GM10248 (cell line): Measurements from ENCODE around the gene TNFSF15.

ENCODE experiments used
- CTCF ChIA-PET: fragments of 300-600 bp; sonication (Branson Sonifier 250); formaldehyde crosslinking; extraction: SDS; loops from one replicate; lab custom pipeline; 2021; ENCODE audit warnings: antibody characterized with exemption; lab: Yijun Ruan, JAX
- POLR2A ChIA-PET: fragments of 350-650 bp; sonication (Branson Sonifier 250); formaldehyde crosslinking; extraction: SDS; loops from one replicate; lab custom pipeline; 2020; ENCODE audit warnings: antibody characterized with exemption; lab: Yijun Ruan, JAX
- DNase-seq: peaks from one replicate; pipeline ENCODE4 v3.0.0; 2012; ENCODE audit errors: extremely low spot score
- TF ChIP-seq, protein P1 (sequence below): IDR thresholded peaks from 2 replicates; pipeline ENCODE4 v1.5.1; 2012; ENCODE audit warnings: mild to moderate bottlenecking, low read depth; ENCODE audit errors: extremely low read depth, missing control alignments, control extremely low read depth

TNFSF15 gene

DNA sequence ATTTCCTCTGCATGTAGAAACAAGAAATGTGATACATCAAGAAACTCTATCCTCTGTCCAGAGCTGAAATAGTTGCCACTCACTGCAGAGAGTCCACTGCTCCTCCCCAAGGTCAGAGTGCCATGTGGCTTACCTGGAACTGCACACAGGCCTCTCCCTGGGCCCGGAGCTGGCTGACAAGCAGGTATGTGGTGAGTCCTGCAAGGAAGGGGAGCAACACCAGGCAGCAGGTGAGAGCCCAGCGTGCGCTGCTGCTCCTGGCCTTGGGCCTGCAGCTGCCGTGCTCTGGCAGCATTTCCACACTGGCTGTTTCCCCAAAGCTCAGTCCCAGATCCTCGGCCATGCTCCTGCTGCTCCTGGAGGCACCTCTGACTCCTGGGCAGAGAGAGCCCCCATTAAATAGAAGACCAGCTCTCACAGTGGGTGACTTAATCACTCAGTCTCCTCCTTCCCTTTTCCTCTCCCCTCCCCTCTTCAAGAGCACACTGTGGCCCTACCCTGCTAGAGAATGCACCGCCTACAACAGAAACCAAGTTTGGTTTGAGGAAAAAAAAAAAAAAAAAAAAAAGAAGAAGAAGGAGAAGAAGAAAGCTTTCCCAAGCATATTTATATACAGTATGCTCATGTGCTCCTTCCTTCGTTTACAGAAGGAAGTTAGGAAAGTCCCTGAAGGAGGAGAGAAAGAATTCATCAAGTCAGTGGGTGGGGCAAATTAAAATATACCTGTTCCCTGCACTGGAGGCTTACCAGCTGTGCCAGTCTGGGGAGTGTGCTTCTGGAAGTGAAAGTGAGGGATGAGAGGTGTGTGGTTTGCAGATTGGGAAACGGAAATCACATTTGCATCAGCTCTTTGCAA, at the start of gene TNFSF15:
Gene TNFSF15 (minus strand): TSS at position 370 of the 856 bp plus-strand sequence. CDS start 27 bp downstream, at position 343.
- DNase-seq, result peak; percentile 43
- TF ChIP-seq, protein P1, sequence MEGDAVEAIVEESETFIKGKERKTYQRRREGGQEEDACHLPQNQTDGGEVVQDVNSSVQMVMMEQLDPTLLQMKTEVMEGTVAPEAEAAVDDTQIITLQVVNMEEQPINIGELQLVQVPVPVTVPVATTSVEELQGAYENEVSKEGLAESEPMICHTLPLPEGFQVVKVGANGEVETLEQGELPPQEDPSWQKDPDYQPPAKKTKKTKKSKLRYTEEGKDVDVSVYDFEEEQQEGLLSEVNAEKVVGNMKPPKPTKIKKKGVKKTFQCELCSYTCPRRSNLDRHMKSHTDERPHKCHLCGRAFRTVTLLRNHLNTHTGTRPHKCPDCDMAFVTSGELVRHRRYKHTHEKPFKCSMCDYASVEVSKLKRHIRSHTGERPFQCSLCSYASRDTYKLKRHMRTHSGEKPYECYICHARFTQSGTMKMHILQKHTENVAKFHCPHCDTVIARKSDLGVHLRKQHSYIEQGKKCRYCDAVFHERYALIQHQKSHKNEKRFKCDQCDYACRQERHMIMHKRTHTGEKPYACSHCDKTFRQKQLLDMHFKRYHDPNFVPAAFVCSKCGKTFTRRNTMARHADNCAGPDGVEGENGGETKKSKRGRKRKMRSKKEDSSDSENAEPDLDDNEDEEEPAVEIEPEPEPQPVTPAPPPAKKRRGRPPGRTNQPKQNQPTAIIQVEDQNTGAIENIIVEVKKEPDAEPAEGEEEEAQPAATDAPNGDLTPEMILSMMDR, result no peak
- ChIA-PET CTCF (interaction anchor here (0.8 kb wide), 1 partner anchor 37 kb away, joined by 3 read pairs; no protein-coding TSS in a partner anchor), POLR2A (no interaction called here)

DNA sequence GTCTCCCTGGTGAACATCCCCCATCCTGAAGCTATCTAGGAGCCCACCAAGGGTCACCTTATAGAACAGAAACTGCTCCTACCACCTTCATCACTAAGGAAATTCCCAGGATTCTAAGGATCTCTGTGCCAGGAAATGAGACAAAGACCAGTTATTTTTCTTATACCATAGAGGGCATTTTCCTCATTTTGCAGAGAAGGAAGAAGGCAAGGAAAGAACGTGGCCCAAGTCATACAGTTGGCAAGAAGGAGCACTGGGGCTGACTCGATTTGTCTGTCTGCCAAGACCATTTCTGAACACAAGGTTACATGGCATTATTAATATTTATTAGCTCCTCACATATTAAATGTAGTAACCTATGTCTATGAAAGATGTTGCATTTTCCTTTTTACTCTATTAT, 49.6 kb upstream of the TNFSF15 start:
- ChIA-PET POLR2A (no interaction called here), CTCF (interaction anchor here (1.0 to 1.4 kb wide), 3 partner anchors 13 to 174 kb away, joined by 3 read pairs; no protein-coding TSS in a partner anchor)
- no peak for DNase-seq
- TF ChIP-seq, protein P1, result no peak

DNA sequence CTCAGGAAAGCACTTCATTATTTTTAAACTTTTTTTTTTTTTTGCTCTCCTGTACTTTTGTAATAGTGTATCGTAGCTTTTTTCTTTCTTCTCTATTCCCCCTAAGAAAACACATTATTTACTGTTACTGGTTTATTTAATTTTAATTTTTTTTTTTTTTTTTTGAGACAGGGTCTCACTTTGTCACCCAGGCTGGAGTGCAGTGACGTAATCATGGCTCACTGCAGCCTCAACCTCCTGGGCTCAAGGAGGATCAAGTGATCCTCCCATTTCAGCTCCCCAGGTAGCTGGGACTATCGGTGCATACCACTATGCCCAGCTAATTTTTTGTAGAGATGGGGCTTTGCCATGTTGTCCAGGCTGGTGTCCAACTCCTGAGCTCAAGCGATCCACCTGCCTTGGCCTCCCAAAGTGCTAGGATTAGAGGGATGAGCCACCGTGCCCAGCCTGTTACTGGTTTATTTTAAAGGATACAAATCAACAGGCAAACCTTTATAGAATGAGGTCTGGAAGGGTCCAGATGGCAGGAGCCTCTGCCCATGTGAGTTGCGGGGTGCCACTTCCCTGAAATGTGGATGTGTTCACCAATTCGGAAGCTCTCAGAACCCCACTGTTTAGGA, 49.0 kb upstream of the TNFSF15 start:
- DNase-seq, result no peak
- CTCF ChIA-PET, result interaction anchor here (1.0 kb wide), 2 partner anchors 12 to 174 kb away, joined by 3 read pairs; no protein-coding TSS in a partner anchor
- TF ChIP-seq, protein P1, result no peak
- POLR2A ChIA-PET, result no interaction called here

DNA sequence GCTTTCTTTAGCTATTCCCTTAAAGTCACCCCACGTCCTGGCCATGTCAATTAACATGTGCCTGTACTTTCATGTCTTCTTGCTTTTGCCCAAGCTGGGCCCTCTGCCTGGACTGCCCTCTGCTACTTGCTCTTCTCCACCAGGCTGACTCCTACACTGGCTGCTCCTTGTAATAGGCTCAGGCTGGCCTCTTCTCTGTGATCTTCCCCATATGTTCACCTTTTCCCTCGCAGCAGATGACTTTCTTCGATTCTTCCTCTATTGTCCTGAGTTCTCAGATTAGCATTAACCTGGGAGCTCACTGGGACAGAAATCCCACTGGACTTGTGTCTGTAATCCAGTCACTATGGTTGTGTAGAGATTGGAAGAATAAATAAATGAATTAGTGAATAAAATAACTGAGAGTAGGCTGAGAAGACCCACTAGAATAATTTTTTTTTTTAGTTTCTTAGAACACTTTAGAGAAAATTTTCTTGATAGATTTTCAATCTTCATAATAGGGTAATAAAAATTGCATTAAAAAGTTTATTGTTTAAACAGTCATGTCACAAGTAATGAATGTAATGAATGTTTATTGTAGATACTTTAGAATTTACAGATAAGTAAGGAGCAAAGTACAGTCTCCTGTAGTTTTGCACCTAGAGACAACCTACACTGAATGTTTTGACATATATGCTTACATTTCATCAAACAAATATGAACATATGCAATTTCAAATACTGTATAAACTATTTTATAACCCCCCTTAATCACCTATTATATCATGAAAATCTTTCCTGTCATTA, 47.4 kb upstream of the TNFSF15 start:
- TF ChIP-seq, protein P1, result no peak
- ChIA-PET CTCF (no interaction called here), POLR2A (no interaction called here)
- DNase-seq, result no peak

DNA sequence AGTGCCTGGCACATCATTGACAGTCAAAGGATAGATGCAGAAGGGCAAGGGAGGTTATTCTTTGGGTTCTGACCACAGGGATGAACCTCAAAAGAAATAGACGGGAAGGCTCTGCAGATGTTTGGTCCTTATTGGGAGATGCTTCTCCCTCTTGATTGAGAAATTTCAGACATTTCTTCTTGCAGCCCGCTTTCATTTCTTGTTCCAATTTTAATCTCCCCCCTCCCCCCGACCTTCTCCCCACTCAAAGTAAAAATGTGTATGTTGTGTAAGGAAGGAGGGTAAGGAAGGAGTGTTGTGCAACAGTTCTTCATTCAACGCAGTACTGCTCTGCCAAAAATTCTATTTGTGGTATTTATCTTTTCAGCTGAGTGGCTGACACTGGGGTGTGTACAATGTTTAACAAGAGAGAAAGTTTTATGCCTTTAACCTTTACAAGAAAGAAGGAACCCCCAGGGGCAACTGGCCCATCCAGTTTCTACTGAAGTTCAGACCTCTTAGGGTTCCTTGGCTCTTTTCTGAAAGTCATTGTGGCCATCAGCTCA, 46.3 kb upstream of the TNFSF15 start:
- ChIA-PET POLR2A (no interaction called here), CTCF (interaction anchor here (1.1 kb wide), 1 partner anchor 12 kb away, joined by 3 read pairs; no protein-coding TSS in a partner anchor)
- no peak for DNase-seq

More for the DNA sequence above, 46.3 kb upstream of the TNFSF15 start:
- TF ChIP-seq, protein P1, result no peak
